ENCODE results near the gene FGF1. TPM values are rescaled to one million over a fixed set of nuclear protein-coding genes. Genes with fewer than 3 reads are reported as not detected.

Gene FGF1
- polyA plus RNA-seq, 3 donors = not detected

GRCh38 chr5:142726188-142726731, 40.4 kb upstream of the FGF1 start:
- Histone ChIP-seq H4K20me1 (ENCODE audit: insufficient read depth, low read length) (peaks cover 4% of the 10 kb centered on the region), H3K4me2 (replicated peaks; ENCODE audit: extremely low read depth, low read length, poor library complexity, severe bottlenecking) (peak overlapping the region; percentile 59), H3K9me3 (replicated peaks in 1 of 2; ENCODE audit: control insufficient read depth in 1 of 2, insufficient read depth in 1 of 2, low read length in 2 of 2) (no peaks in the 10 kb centered on the region), H3K79me2 (ENCODE audit: insufficient read depth, low read length) (no peaks in the 10 kb centered on the region), H3K4me3 (replicated peaks in 1 of 3; ENCODE audit: low read depth in 2 of 3, low read length in 3 of 3) (peak overlapping the region in 1 of 3 experiments; percentile 35), H3K4me1 (ENCODE audit: control insufficient read depth in 1 of 2, insufficient read depth in 2 of 2, low read length in 2 of 2) (peaks cover 41 to 47% of the 10 kb centered on the region in 2 donors), H3K9ac (ENCODE audit: insufficient read depth, low read length, poor library complexity, severe bottlenecking) (no peak overlapping the region), H2AFZ (ENCODE audit: insufficient read depth, low read depth, low read length, poor library complexity, severe bottlenecking) (no peak overlapping the region), H3K27me3 (ENCODE audit: control insufficient read depth in 2 of 2, insufficient read depth in 2 of 2, low read length in 2 of 2) (no peaks in the 10 kb centered on the region), H3K27ac (ENCODE audit: low read depth in 1 of 2, low read length in 2 of 2) (peak overlapping the region in 1 of 2 donors; percentile 76), H3K36me3 (replicated peaks in 1 of 2; ENCODE audit: control insufficient read depth in 1 of 2, insufficient read depth in 2 of 2, low read length in 2 of 2) (no peaks in the 10 kb centered on the region)
- Mint-ChIP-seq H3K4me3 (peak overlapping the region in 1 of 2 donors; percentile 57), H3K4me1 (peaks cover 44% of the 10 kb centered on the region), H3K36me3 (no peaks in the 10 kb centered on the region), H3K9me3 (peaks cover 0 to 2% (median 0%) of the 10 kb centered on the region in 7 donors), H3K27ac (peak overlapping the region; percentile 80 to 93 (median 89)), H3K27me3 (ENCODE audit: low read depth in 3 of 3) (peaks cover 0 to 2% (median 0%) of the 10 kb centered on the region in 3 donors)
- no peak for TF ChIP-seq CTCF (IDR thresholded peaks at IDR 0.05)
- intact Hi-C loops (cut with micrococcal nuclease) = loop anchor here in 1 of 2 donors (5.0 kb wide), 1 partner anchor 46 kb away; the partner anchor contains the start of gene ARHGAP26
- DNase-seq = peak; percentile 67 to 86 (median 86)
- WGBS (ENCODE audit: insufficient coverage) = no CpG with 5 or more reads among the region's 2 CpGs

GRCh38 chr5:142725231-142726187, 39.6 kb upstream of the FGF1 start:
- Mint-ChIP-seq H3K36me3 (no peaks in the 10 kb centered on the region), H3K27ac (peak overlapping the region; percentile 80 to 94 (median 89))
- WGBS (ENCODE audit: insufficient coverage) = 100% methylated on average over 2 of the region's 4 CpGs

More at GRCh38 chr5:142725231-142726187, 39.6 kb upstream of the FGF1 start:
- Histone ChIP-seq H3K4me3 (replicated peaks in 1 of 3; ENCODE audit: low read depth in 2 of 3, low read length in 3 of 3) (peak overlapping the region in 1 of 3 experiments; percentile 21), H4K20me1 (ENCODE audit: insufficient read depth, low read length) (peaks cover 4% of the 10 kb centered on the region), H3K79me2 (ENCODE audit: insufficient read depth, low read length) (no peaks in the 10 kb centered on the region), H3K27me3 (ENCODE audit: control insufficient read depth in 2 of 2, insufficient read depth in 2 of 2, low read length in 2 of 2) (no peaks in the 10 kb centered on the region), H3K27ac (ENCODE audit: low read depth in 1 of 2, low read length in 2 of 2) (peak overlapping the region in 1 of 2 donors; percentile 76), H3K9me3 (replicated peaks in 1 of 2; ENCODE audit: control insufficient read depth in 1 of 2, insufficient read depth in 1 of 2, low read length in 2 of 2) (no peaks in the 10 kb centered on the region), H3K36me3 (replicated peaks in 1 of 2; ENCODE audit: control insufficient read depth in 1 of 2, insufficient read depth in 2 of 2, low read length in 2 of 2) (no peaks in the 10 kb centered on the region), H2AFZ (ENCODE audit: insufficient read depth, low read depth, low read length, poor library complexity, severe bottlenecking) (no peak overlapping the region), H3K4me2 (replicated peaks; ENCODE audit: extremely low read depth, low read length, poor library complexity, severe bottlenecking) (peak overlapping the region; percentile 59), H3K9ac (ENCODE audit: insufficient read depth, low read length, poor library complexity, severe bottlenecking) (no peak overlapping the region), H3K4me1 (ENCODE audit: control insufficient read depth in 1 of 2, insufficient read depth in 2 of 2, low read length in 2 of 2) (peaks cover 41 to 47% of the 10 kb centered on the region in 2 donors)
- Mint-ChIP-seq H3K4me1 (peaks cover 44% of the 10 kb centered on the region), H3K9me3 (peaks cover 0 to 2% (median 0%) of the 10 kb centered on the region in 7 donors), H3K27me3 (ENCODE audit: low read depth in 3 of 3) (peaks cover 0 to 2% (median 0%) of the 10 kb centered on the region in 3 donors), H3K4me3 (peak overlapping the region; percentile 13 to 35)
- TF ChIP-seq CTCF (IDR thresholded peaks at IDR 0.05) = no peak
- DNase-seq = peak in 2 of 3 donors; percentile 37 to 43
- intact Hi-C loops (cut with micrococcal nuclease) = loop anchor here in 1 of 2 donors (5.0 kb wide), 1 partner anchor 47 kb away; the partner anchor contains the start of gene ARHGAP26

Measured in CD14-positive monocyte (primary cell).